Activated T-cell treated with anti-CD3 and anti-CD28 coated beads for 4 hours (primary cell): ENCODE data around the gene LMBR1L.
"Not testable (repeated sequence)": the region's sequence is repeated elsewhere in the genome, so short reads cannot be mapped to it uniquely, and the experiment has no call there.

Experiments
- DNase-seq: peaks from one replicate; pipeline ENCODE4 v3.0.0-alpha.2; 2020

LMBR1L gene

GRCh38 chr12:49084438-49084837 lies 26.2 kb downstream of the LMBR1L start:
- no peak for DNase-seq

DNA sequence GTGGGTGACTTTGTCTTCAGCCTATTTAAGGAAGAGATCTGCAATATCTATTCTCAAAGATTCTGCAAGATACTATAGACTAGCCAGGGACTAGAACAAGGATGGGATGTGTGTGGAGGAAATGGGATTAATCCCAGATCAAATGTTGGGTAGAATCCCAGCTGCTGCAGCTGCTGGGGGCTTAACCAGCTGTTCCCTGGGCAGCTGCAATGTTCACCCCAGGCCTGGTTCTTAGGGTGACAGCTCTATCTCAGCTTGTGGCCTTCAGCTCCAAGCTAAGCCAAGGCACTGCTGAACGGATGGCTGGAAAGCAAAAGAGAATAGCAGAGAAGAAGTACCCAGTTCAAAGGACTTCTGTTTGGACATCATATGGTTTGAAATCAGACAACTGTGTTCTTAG lies 30.9 kb downstream of the LMBR1L start:
- no peak for DNase-seq

GRCh38 chr12:49070971-49071370 lies 39.7 kb downstream of the LMBR1L start:
- DNase-seq, result no peak

DNA sequence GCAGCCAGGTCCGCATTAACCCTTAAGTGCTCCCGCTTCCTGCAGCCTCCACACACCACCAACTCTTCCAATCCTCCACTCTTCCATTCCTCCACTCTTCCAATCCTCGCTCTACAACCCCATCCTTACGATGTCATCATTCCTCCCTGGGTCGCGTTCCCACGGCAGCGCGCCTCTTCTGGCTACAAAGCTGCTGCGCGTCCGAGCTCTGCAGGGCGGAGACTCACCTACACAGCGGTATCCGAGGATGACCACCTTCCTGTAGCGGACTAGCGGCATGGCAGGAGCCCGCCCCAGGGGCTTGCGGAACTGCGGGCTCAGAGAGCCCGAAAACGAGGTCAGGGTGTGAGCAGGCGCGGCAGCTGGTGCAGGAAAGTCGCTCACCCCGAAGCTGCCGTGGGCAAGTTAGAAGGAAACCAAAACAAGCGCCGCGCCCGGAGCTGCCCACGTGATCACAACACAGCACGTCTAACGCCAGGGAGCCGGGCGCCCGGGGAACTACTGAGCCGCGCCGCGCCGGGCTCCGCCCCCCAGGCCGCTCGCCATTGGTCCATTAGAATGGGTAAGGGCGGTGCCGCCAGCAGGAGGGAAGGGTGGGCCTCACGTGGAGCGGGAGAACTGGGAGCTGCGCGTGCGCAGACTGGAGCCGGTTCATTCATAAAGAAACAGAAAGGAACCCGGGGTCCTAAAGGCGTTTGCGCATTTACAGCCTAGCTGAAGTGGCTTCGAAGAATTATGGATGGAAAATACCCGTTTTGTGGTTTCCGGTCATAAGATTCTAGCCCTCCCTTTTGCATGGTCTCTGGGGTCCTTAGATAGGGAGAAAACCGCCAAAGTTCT lies 40.9 kb downstream of the LMBR1L start, which contains the start of gene RHEBL1:
RHEBL1 (minus strand) TSS at position 473 of the 840 bp plus-strand sequence; CDS start at position 279, 194 bp downstream.
- DNase-seq, result peak; percentile 95

GRCh38 chr12:49068879-49069506 lies 41.7 kb downstream of the LMBR1L start:
- no peak for DNase-seq

- no peak for DNase-seq
Observed at GRCh38 chr12:49066120-49066519, 44.5 kb downstream of the LMBR1L start.

GRCh38 chr12:49064767-49065152 lies 45.9 kb downstream of the LMBR1L start:
- no peak for DNase-seq

DNA sequence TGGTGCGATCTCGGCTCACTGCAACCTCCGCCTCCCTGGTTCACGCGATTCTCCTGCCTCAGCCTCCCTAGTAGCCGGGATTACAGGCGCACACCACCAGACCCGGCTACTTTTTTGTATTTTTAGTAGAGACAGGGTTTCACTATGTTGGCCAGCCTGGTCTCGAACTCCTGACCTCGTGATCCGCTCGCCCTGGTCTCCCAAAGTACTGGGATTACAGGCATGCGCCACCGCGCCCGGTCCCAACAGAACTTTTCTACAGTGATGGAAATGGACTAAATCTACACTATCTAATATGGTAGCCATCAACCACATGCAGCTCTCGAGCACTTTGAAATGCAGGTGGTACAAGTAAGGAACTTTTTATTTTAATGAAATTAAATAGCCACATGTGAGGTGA lies 48.7 kb downstream of the LMBR1L start:
- DNase-seq, result not testable (repeated sequence)

GRCh38 chr12:49061157-49061650 lies 49.4 kb downstream of the LMBR1L start:
- no peak for DNase-seq

GRCh38 chr12:49060237-49061156 lies 50.1 kb downstream of the LMBR1L start, which contains the start of gene KMT2D:
KMT2D (minus strand) TSS chr12:49060794; CDS start chr12:49055324, 5,470 bp downstream.
- DNase-seq, result peak; percentile 79

DNA sequence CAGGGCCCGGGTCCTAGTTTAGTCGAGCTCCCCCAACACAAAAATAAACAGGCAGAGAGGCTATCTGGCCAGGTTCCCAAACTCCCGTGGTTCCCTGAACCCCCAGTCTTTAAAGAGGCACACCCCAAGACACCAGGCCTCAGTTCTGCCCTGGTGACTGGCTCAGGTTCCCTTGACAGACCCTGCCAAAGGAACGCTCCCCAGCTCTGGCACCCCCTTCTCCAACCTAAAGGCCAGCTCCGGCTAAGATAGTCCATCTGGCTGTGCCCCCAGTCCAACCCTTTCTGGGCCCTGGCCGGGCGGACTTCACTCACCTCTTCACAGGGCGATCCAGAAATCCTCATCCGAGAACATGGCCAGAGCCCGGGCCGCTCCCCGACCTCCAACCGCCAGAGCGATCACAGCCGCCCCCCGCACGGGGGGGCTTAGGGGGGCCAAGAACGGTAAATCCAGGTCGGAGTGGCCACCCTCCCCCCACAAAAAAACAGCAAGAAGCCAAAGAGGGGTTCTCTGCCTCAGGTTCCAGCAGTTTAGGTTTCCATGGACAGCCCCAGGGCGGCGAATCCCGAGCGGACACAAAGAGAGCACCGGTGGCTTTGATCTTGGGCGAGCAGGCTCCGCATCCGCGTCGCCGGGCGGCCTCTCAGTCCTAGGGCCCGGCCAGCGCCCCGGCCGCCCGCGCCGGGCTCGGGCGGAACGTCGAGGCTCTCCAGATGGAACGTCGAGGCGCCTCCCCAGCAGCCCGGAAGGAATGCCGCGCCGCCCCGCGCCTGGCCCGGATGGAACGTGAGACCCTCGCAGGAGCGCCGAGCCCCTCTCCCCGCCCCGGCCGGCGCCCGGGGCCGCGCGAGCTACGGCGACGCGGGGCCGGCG lies 51.1 kb downstream of the LMBR1L start:
- DNase-seq, result no peak

DNA sequence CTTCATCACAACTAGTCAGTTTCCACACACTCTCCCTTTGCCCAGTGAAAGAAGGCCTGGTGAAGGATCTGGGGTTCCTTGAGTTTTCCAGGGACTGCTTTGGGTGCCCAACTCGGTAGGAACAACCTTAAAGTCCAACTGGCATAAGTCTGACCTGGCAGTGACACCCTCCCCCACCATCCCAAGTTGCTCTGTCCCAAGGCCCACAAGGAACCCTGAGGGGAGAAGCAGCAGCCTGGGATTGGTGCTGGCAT lies 51.7 kb downstream of the LMBR1L start:
- no peak for DNase-seq

DNA sequence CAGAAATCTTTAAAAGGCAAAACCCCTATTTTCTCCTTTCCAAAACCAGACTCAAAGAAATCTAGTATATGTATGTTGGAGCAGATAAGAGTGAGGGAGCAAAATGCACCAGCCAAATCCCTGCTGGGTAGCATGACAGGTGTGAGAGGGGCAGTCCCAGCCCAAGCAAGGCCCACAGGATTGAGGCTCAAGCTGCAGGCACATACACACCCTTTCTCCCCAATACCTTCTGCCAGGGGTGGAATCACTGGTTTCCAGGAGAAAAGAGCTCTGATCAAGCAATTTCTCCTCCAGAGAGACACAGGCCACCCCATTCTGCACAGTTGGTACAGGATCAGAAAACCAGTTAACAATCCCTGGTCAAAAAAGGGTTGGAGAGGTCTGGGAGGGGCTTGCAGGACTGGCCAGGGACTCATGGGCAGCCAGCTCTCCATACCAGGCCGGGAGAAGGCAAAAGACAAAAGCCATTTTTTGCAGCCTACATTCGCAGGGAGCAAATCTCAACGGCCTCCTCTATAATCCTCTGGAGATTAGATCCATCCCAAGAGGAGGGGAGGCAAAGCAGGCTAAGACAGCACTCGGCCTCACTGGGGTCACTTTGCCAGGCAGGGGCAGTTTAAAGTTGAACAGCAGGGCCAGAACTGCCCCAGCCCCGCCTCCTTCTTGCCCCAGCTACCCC lies 52.1 kb downstream of the LMBR1L start:
- no peak for DNase-seq

DNA sequence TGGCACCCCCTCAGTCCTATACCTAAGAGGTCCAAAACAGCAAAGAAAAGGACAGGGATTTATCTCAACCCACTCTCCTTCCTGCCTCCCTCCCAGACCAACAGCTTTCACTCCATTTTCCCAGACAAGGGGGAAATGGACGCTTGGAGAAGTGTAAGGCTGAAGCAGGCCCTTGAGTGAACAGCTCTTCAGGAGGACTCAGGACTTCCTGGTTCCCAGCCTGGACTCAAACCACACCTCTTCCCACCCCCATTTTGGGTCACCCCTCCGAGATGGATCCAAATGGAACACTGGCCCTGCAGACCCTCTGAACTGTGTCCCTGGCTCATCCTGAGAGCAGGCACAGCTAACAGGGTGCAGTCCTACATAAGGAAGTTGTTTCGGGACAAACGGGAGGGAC lies 52.8 kb downstream of the LMBR1L start:
- DNase-seq, result no peak

DNA sequence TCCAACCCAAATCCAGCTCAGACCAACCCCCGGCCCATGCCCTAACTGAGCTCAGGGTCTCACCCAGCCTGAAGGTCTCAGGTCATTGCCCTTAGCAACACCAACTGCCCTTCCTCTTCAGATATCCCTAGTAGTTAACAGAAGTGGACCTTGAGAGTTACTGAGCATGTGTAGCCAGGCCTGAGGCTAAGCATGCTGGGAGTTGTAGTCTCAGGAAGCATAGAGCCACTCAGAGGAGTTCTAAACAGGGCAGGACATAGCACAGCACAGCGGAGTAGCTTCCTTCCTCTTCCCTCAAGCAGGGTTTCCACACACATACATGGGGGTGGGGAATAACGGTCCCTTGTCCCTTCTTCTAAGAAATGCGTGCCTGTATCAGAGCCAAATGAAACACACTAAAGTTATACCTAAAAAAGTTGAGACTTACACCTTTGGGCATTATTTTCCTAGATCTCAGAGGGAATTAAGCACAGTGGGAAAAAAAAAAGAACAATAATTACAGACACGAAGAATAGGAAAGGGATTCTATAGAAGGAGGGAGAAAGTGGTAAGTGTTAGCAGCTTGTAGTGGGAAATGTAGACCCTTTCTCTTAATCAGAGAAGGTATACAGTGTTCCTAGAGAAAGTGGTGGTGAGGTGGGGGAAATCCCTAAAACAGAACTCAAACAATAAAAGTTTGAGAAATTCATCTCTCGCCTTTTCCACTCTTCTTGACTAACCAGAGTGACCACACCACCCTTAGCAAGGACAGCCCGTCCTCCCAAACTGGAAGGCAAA lies 54.5 kb downstream of the LMBR1L start:
- DNase-seq, result peak; percentile 34

GRCh38 chr12:49055092-49055491 lies 55.6 kb downstream of the LMBR1L start:
- no peak for DNase-seq

DNA sequence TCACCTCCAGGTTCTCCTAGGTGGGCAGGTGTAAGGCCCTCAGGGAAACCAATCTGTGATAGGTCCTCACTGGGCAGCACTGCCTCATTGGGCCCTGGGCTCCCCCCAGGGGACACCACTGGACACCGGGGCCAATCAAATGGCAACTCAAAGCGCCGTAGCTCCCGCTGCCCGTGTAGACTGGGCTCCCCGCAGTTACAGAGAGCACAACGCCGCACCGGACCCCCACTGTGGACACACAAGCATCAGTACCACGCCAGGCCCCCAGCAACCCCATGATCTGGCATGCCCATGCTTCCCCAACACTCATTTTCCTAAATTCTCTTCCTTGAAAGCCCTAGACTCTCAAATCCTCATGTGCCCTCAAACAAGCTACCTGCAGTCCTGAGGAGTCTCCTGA lies 56.1 kb downstream of the LMBR1L start:
- DNase-seq, result no peak

DNA sequence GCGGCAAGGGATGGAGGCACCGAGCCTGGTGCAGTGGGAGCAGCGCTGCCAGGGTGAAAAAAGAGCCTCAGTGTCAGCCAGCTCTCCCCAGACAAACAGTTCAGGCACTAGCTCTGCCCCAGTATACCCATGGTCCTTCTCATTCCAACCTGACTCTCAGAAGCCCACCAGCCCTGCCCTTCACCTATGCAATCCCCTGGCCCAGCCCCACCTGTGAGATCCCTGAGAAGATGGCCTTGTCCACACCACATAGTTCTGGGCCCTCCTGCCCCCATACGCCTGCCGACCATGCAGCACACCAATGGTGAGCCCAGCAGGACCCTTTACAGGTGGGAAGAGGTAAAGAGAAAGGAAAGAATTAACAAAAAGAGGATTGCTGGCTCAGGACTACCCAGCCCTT lies 56.6 kb downstream of the LMBR1L start:
- DNase-seq, result no peak

DNA sequence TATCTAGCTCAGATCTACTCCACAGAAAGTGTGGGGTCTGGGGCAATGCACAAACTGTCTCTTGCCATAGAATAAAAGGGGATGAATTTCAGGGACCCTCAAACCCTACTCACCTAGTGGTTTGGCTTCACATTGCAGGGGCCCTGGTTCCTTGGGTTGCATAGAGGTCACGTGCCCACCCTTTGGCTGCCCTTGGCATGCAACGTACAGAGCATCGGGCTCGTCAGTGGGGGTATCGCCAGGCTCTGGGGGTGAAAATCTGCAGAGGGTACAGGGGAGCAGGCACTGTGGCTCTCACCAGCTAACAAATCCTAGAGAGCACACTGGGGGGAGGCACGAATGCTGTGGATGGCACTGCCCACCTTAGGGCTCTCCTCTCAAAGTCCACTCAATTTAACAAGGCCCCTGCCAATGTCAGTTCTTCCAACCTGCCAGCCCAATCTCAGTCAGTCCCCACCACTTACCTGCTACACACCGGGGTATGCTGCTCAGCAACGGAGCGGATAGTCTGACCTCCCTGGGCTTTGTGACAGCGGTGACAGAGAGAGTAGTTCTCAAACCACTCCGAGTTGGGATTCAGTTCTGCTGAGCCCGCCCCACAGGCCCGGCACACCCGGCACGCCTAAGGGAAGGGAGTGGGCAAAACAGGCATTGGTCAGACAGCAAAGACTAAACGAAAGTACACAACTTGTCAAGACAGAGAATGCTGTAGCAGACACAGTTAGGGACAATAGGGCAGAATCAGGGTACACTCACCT lies 58.0 kb downstream of the LMBR1L start:
- no peak for DNase-seq
